Endometrium (tissue), 2 donors: ENCODE data around the gene BUD13.

Source experiments
- FAIRE-seq: peaks from 2 replicates; lab custom pipeline; 2012; peaks lifted over from hg19 to GRCh38; lab: Jason Lieb, UNC
- donor health status: control.
- donor health status: control.

BUD13 gene

DNA sequence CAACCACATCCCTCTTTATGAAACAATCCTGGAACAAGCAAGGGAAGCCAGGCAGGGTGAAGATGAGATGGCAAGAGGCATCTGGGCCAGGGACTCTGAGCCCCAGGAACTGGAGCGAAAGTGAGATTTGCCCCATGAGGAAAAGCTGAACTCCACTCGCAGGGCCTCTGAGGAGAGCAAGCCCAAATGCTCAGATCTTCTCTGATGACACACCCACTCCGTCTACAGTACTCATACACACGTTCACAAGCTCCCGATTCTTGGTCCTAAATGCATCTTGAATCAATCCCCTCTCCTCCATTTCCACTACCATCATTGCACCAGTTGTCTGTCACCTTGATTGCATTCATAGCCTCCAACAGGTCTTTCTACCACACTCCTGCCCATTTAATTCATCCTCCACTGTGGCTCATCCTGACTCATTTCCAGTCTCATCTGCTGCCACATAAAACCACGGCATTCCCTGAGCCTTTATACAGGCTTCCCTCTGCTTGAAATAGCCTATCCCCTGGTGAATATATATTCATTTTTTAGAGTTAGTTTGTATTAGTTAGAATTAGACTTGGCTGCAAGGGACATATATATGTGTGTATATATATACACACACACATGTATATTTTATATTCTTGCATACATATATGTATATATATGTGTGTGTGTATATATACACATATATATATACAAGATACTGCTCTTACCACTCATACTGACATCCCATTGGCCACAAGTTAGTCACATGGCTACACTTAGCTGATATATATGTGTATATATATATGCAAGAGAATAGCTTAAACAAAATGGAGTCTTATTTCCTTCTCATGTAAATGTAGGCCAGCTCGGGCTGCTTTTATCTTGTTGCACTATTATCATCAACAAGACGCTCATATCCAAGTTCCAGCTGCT, 20.3 kb upstream of the BUD13 start:
- FAIRE-seq: no peak

DNA sequence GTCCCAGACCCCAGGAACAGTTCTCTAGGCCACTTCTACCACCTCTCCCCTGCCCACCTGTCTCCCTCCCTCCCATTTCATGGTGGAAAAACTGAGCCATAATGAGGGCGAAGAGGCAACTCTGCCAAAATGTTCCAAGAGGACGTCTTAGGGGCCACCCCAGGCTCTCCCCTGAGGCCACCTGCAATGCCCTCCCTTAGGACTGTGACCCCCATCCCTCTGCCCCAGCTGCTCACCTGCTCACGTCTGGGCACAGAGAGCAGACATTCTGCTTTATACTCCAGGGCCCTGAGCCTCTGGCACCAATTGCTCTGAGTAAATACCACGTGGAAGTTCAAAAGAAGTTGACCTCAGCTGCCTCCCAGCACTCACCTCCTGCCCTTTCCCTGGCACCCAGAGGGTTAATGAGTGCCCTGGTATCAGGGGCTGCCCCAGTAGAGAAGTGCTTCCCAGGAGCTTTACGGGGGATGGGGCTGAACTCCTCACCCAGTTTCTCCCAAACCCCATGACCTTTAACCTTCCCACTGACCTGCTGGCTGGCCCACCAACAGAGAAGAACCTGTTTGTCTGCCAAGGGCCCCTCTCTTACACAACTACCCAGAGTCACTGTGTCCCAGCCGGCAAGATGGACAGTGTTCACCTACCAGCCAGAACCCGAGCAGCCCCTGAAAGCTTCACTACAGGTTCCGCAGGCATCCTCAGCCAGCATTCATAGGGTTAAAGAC, 19.5 kb upstream of the BUD13 start:
- no peak for FAIRE-seq

DNA sequence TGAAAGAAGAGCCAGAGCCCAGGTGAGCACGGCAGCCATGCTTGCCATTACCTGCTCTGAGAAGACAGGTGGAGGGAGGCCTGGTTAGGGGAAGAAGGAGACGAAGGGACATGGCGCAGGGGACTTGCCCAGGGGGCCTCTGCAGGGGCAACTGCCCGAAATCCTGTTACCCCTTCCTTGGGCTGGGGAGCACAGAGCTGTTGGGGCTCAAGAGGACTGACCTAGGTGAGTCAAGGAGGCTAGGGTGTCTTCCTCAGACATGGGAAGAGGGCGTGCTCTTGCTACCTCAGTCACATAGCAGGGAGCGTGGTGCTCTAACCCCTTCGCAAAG, 19.0 kb upstream of the BUD13 start, which contains the start of gene APOA5:
TSS of gene APOA5 (minus strand) at position 67 of the 331 bp plus-strand sequence. CDS start at position 48, 19 bp downstream.
- no peak for FAIRE-seq

- no peak for FAIRE-seq
Measured at GRCh38 chr11:116791002-116791812, 18.4 kb upstream of the BUD13 start.

DNA sequence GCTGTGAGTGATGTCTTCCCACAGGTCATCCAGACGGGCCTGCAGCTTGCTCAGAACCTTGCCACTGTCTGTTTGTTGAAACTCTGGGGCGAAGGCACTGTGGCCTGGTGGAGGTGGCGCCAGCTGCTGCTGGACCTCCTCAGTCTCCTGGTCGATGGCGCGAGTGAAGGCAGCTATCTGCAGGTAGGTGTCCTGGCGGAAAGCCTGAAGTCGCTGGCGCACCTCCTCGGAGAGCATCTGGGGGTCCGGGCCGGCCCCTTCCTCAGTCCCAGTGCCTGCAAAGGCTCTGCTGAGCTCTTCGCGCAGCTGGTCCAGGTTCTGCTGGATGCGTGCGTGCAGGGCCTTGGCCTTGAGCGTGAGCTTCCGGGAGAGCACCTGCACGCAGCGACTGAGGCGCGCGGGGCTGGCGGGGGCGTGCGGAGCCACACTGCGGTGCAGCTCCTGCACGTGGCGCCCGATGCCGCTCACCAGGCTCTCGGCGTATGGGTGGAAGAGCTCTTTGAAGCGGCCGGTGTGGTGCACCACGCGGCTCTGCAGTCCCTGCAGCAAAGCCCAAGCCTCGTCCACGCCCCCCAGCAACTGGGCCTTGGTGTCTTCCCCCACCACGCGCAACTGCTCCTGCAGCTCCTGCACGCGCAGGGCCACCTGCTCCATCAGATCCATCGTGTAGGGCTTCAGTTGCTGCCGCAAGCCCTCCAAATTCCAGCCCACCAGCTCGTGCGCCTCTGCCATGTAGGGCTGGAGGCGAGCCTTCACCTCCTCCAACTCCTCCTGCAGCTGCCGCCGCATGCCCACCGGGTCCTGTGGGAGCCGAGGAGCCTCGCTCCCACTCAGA, 17.6 kb upstream of the BUD13 start:
- FAIRE-seq: no peak

DNA sequence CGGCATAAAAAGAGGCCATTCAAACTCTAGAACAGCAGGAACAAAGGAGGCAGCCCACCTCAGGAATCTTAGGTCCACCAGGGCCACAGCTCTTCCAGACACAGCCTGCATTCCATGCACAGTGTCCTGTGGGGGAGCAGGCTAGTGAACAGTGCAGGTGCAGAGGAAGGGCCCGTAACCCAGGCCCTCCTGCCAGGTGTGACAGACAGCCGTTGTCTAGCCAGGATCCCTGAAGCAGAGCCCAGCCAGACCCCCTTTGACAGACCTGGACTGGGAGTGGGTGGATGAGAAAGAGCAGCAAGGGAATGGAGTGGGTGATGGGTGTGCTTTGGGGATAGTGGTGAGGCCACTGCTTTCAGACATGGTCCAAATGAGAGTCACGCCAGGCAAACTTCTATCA, 16.2 kb upstream of the BUD13 start:
- FAIRE-seq: no peak

- FAIRE-seq: no peak
Measured at GRCh38 chr11:116788534-116788933, 15.7 kb upstream of the BUD13 start.

- no peak for FAIRE-seq
Measured at GRCh38 chr11:116787786-116788486, 15.1 kb upstream of the BUD13 start, which contains the start of gene ZPR1. Gene ZPR1 (minus strand): TSS chr11:116788023. CDS start chr11:116787990, 33 bp downstream.

DNA sequence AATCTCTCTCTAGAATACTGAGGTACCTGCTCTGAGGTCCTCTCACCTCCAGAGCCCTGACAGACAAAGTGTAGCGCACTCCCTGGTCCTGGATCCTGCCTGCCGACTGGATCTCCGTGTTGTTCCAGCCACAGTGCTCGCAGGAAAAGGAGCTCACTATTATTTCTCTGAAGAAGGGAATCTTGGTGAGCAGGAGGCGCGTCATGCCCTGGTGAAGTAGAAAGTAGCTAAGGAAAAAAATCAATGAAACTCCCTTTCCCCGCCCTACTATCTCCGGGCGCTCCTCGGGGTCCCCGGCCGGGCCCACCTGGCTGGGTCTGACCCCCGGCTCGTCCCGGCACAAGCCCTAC, 14.6 kb upstream of the BUD13 start:
- FAIRE-seq: no peak

DNA sequence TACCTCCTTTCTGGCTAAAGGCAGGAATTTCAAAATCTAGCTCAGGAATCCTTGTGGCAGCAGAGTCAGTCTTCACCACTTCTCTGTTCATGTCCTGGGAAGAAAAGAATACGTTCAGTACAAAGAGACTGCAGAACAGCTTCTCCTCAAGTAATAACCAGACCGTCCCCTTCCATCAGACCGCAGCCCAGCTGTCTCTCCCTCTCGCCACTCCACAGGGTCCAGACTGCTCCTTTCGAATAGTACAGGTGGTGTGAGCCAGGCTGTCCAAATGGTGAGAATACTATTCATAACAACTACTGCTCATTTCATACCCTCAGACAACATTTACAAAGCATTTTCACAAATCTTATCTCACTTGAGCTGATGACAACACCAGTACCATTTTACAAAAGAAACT, 14.2 kb upstream of the BUD13 start:
- no peak for FAIRE-seq

DNA sequence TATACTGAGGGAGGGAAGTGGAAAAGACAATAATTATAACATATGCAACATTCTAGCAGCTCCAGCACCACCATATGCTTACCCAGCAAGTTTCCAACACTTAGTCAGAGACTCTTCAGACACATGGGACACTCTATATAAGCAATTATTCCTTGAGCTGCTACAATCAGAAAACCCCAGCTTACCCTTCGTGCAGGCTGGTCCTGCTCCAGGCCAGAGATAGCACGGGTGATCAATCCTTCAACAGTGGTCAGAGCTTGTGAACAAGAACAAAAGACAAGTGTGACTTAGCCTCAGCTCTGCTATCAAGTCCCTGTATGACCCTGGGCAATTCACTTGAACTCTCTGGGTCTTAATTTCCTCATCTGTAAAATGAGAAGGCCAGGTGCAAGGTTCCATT, 13.5 kb upstream of the BUD13 start:
- no peak for FAIRE-seq

DNA sequence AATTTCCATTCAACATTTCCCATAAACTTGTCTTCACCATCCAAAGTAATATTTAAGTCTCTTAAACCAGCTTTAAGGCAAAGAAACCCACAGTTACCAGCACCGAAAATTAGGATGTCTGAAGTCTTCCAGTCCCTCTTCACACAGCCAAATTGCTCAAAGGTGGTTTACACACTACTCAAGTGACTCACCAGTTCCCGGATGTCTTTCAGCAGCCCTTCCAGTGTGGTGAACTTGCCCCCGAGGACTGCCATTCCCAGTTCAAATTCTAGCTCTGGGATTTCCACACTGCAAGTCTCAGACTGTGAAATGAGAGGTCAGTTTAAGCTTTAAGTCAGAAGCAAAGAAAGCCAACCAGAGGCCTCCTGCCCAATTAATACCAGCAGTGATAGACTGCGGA, 9.9 kb upstream of the BUD13 start:
- FAIRE-seq: no peak

DNA sequence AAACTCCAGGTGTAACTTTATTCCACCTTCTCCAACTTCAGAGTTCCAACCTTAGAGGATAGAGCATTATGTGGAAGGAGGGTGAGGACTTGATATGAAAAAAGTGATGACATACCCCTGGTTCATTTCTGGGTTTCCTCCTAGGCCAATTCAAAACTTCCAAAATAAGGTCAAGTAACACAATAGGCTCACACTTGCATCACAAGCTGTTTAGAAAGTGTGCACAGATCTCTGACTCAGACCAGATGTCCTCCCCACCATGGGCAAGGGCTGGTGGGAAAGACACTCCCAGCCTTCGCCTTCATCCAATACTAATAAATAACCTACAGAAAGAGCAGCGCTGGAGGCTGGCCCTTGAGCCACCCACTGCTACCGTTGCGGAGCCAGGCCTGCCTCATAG, 5.8 kb upstream of the BUD13 start:
- no peak for FAIRE-seq

- no peak for FAIRE-seq
Measured at GRCh38 chr11:116777056-116777455, 4.3 kb upstream of the BUD13 start.

GRCh38 chr11:116776522-116776984, 3.8 kb upstream of the BUD13 start:
- no peak for FAIRE-seq

DNA sequence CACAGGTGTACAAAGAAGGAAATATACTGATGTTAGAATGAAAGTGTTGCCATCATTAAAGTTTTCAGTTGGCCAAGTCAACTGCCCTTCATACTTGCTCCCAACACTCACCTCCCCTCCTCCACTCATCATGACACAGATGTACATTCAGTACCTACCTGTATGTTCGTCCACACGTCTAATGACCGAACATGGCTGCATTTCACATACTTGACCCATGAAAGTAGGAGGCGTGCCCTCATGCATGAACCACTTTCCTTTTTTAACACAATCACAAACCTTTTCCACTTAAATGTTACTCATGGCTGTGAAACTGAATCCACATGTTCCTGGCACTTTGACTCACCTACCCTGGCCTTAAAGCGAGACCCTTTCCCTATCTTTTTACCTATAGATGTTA, 3.2 kb upstream of the BUD13 start:
- no peak for FAIRE-seq

- FAIRE-seq: no peak
Measured at GRCh38 chr11:116774661-116775060, 1.9 kb upstream of the BUD13 start.

DNA sequence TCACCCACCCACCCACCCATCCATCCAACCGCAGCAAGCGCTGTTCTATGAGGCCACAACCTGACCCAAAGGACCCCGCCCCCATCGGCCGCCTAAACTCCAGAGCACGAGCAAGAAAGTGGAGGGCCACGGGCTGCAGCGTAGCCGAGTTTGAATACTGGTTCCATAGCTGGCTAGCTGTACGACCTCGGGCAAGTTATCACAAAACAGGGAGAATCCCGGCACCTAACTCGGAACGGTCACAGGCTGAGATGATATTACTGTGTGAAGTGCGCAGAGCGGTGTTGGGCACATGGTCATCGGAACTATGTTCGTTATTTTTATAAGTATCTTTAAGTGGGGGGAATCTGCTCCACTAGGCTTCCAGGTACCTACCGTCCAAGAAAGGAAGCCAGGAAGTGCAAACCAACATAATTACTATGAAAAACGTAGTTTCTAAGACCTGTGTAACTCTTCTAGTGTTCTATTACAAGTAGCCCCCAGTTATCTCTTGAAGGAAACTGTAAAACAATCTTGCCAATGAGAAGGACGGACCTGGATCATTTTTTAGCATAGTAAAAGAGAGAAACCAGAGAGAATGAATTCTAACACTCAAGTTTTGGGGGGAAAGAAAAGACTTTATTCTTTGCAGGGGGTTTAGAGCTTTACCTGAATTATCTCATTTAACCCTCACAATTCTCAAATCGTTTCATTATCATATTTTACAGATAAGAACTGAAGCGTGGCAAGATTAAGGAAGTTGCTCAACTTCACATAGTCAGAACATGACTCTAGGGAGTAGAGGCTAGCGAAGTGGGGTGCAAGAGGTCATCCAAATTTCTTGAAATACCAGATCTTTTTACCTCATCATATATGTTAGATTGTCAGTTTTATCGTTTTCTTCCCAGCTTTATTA, 663 bp upstream of the BUD13 start:
- no peak for FAIRE-seq

- FAIRE-seq: no peak
Measured at GRCh38 chr11:116771935-116772334, 852 bp downstream of the BUD13 start.

GRCh38 chr11:116762132-116762531, 10.7 kb downstream of the BUD13 start:
- FAIRE-seq: no peak
